Immature natural killer cell (primary cell): Measurements from ENCODE around the gene BCDIN3D. TPM values are rescaled to one million over a fixed set of nuclear protein-coding genes. Genes with fewer than 3 reads are reported as not detected.

Source experiments
- DNase-seq, 3 donors: peaks; one replicate each; pipeline ENCODE4 v3.0.0; 2022; ENCODE audit warnings: mixed read lengths in 1 of 3
- H3K27ac Mint-ChIP-seq, 6 donors: one replicate each; pipeline ENCODE4 v1.8.0; 2020; ENCODE audit warnings: mixed read lengths in 6 of 6, mild to moderate bottlenecking in 5 of 6, inconsistent platforms in 4 of 6, moderate library complexity in 3 of 6
- H3K27me3 Mint-ChIP-seq, 3 donors: one replicate each; pipeline ENCODE4 v1.8.0; 2020 to 2021; ENCODE audit warnings: low read depth in 3 of 3, mild to moderate bottlenecking in 3 of 3, mixed read lengths in 3 of 3, moderate library complexity in 3 of 3, inconsistent platforms in 1 of 3
- H3K36me3 Mint-ChIP-seq, 3 donors: one replicate each; pipeline ENCODE4 v1.8.0; 2020; ENCODE audit warnings: mixed read lengths in 3 of 3, inconsistent platforms in 2 of 3, mild to moderate bottlenecking in 2 of 3
- H3K4me1 Mint-ChIP-seq, 2 donors: one replicate each; pipeline ENCODE4 v1.8.0; 2020; ENCODE audit warnings: inconsistent platforms in 2 of 2, mild to moderate bottlenecking in 2 of 2, mixed read lengths in 2 of 2, moderate library complexity in 1 of 2
- H3K4me3 Mint-ChIP-seq, 5 donors: one replicate each; pipeline ENCODE4 v1.8.0; 2020; ENCODE audit warnings: mild to moderate bottlenecking in 5 of 5, mixed read lengths in 5 of 5, inconsistent platforms in 3 of 5, moderate library complexity in 3 of 5
- H3K9me3 Mint-ChIP-seq, 6 donors: one replicate each; pipeline ENCODE4 v1.8.0; 2020; ENCODE audit warnings: mild to moderate bottlenecking in 6 of 6, mixed read lengths in 6 of 6, inconsistent platforms in 4 of 6, moderate library complexity in 3 of 6
- polyA plus RNA-seq, 3 donors: library from polyadenylated mRNA; unstranded; fragments of 300-500 nt; fragmentation: Illumina TruSeq; gene quantifications; one replicate each; pipeline ENCODE4 v1.2.3, GENCODE V29; 2021

Gene BCDIN3D
- polyA plus RNA-seq, 3 donors from 2014 or later = 3.0 to 5.1 (median 4.5) TPM

GRCh38 chr12:49809381-49809905, 33.5 kb downstream of the BCDIN3D start:
- no peak for DNase-seq
- H3K27me3 Mint-ChIP-seq = peaks cover 0 to 3% (median 0%) of the 10 kb centered on the region in 3 donors
- peaks cover under 1 to 6% (median 5%) of the 10 kb centered on the region in 3 donors for H3K36me3 Mint-ChIP-seq
- H3K4me3 Mint-ChIP-seq = no peak overlapping the region
- no peak overlapping the region for H3K27ac Mint-ChIP-seq
- no peaks in the 10 kb centered on the region for H3K9me3 Mint-ChIP-seq
- peaks cover 7 to 8% of the 10 kb centered on the region in 2 donors for H3K4me1 Mint-ChIP-seq

GRCh38 chr12:49808686-49809380, 34.1 kb downstream of the BCDIN3D start:
- H3K27ac Mint-ChIP-seq = no peak overlapping the region

GRCh38 chr12:49807991-49808580, 34.8 kb downstream of the BCDIN3D start:
- no peak for DNase-seq
- Mint-ChIP-seq H3K36me3 (peaks cover 0 to 13% (median 4%) of the 10 kb centered on the region in 3 donors), H3K27ac (no peak overlapping the region), H3K4me1 (peaks cover 7% of the 10 kb centered on the region in 2 donors), H3K27me3 (peaks cover 0 to 3% (median 0%) of the 10 kb centered on the region in 3 donors), H3K4me3 (no peak overlapping the region), H3K9me3 (no peaks in the 10 kb centered on the region)

More at GRCh38 chr12:49808686-49809380, 34.1 kb downstream of the BCDIN3D start:
- no peak overlapping the region for H3K4me3 Mint-ChIP-seq
- no peak for DNase-seq
- H3K27me3 Mint-ChIP-seq = peaks cover 0 to 3% (median 0%) of the 10 kb centered on the region in 3 donors
- peaks cover 0 to 11% (median 4%) of the 10 kb centered on the region in 3 donors for H3K36me3 Mint-ChIP-seq
- H3K4me1 Mint-ChIP-seq = peaks cover 7 to 8% of the 10 kb centered on the region in 2 donors
- no peaks in the 10 kb centered on the region for H3K9me3 Mint-ChIP-seq

- no peak for DNase-seq
Observed at GRCh38 chr12:49806877-49807276, 36.0 kb downstream of the BCDIN3D start.

GRCh38 chr12:49806321-49806813, 36.5 kb downstream of the BCDIN3D start:
- Mint-ChIP-seq H3K4me1 (no peaks in the 10 kb centered on the region), H3K9me3 (no peaks in the 10 kb centered on the region), H3K36me3 (peaks cover 0 to 15% (median 4%) of the 10 kb centered on the region in 3 donors), H3K4me3 (no peak overlapping the region), H3K27ac (no peak overlapping the region), H3K27me3 (peaks cover 0 to 3% (median 0%) of the 10 kb centered on the region in 3 donors)
- DNase-seq = no peak

More at GRCh38 chr12:49806877-49807276, 36.0 kb downstream of the BCDIN3D start:
- Mint-ChIP-seq H3K4me3 (no peak overlapping the region), H3K9me3 (no peaks in the 10 kb centered on the region), H3K27me3 (peaks cover 0 to 3% (median 0%) of the 10 kb centered on the region in 3 donors), H3K27ac (no peak overlapping the region), H3K36me3 (peaks cover 0 to 15% (median 4%) of the 10 kb centered on the region in 3 donors), H3K4me1 (peaks cover 2 to 4% of the 10 kb centered on the region in 2 donors)

- DNase-seq = no peak
- H3K4me1 Mint-ChIP-seq = no peaks in the 10 kb centered on the region
- no peak overlapping the region for H3K4me3 Mint-ChIP-seq
- H3K27me3 Mint-ChIP-seq = peaks cover 0 to 3% (median 0%) of the 10 kb centered on the region in 3 donors
- peaks cover 0 to 16% (median 6%) of the 10 kb centered on the region in 3 donors for H3K36me3 Mint-ChIP-seq
- no peak overlapping the region for H3K27ac Mint-ChIP-seq
- no peaks in the 10 kb centered on the region for H3K9me3 Mint-ChIP-seq
Observed at GRCh38 chr12:49805409-49805808, 37.5 kb downstream of the BCDIN3D start.

GRCh38 chr12:49804821-49805220, 38.1 kb downstream of the BCDIN3D start:
- peaks cover 4 to 22% (median 9%) of the 10 kb centered on the region in 3 donors for H3K36me3 Mint-ChIP-seq
- H3K9me3 Mint-ChIP-seq = no peaks in the 10 kb centered on the region
- no peak overlapping the region for H3K4me3 Mint-ChIP-seq
- no peak for DNase-seq
- H3K27ac Mint-ChIP-seq = no peak overlapping the region
- peaks cover 0 to 3% (median 0%) of the 10 kb centered on the region in 3 donors for H3K27me3 Mint-ChIP-seq
- H3K4me1 Mint-ChIP-seq = no peaks in the 10 kb centered on the region

- H3K4me3 Mint-ChIP-seq = no peak overlapping the region
- H3K4me1 Mint-ChIP-seq = no peaks in the 10 kb centered on the region
- peaks cover 8 to 22% (median 9%) of the 10 kb centered on the region in 3 donors for H3K36me3 Mint-ChIP-seq
- no peaks in the 10 kb centered on the region for H3K9me3 Mint-ChIP-seq
- H3K27me3 Mint-ChIP-seq = peaks cover 0 to 3% (median 0%) of the 10 kb centered on the region in 3 donors
- H3K27ac Mint-ChIP-seq = no peak overlapping the region
- no peak for DNase-seq
Observed at GRCh38 chr12:49803693-49804450, 39.0 kb downstream of the BCDIN3D start.

- Mint-ChIP-seq H3K9me3 (no peaks in the 10 kb centered on the region), H3K27me3 (no peaks in the 10 kb centered on the region), H3K36me3 (peaks cover 8 to 22% (median 9%) of the 10 kb centered on the region in 3 donors), H3K4me3 (no peak overlapping the region), H3K27ac (no peak overlapping the region), H3K4me1 (no peaks in the 10 kb centered on the region)
- DNase-seq = no peak
Observed at GRCh38 chr12:49801141-49802063, 41.5 kb downstream of the BCDIN3D start.

- no peak overlapping the region for H3K4me3 Mint-ChIP-seq
- peaks cover 8 to 22% (median 9%) of the 10 kb centered on the region in 3 donors for H3K36me3 Mint-ChIP-seq
- H3K27me3 Mint-ChIP-seq = no peaks in the 10 kb centered on the region
- H3K4me1 Mint-ChIP-seq = no peaks in the 10 kb centered on the region
- H3K27ac Mint-ChIP-seq = no peak overlapping the region
- no peaks in the 10 kb centered on the region for H3K9me3 Mint-ChIP-seq
- DNase-seq = no peak
Observed at GRCh38 chr12:49800421-49801140, 42.3 kb downstream of the BCDIN3D start.

- H3K36me3 Mint-ChIP-seq = peaks cover 5 to 12% (median 8%) of the 10 kb centered on the region in 3 donors
- no peak for DNase-seq
- H3K27ac Mint-ChIP-seq = no peak overlapping the region
- no peaks in the 10 kb centered on the region for H3K27me3 Mint-ChIP-seq
- no peak overlapping the region for H3K4me3 Mint-ChIP-seq
- no peaks in the 10 kb centered on the region for H3K9me3 Mint-ChIP-seq
- H3K4me1 Mint-ChIP-seq = no peaks in the 10 kb centered on the region
Observed at GRCh38 chr12:49798934-49799333, 44.0 kb downstream of the BCDIN3D start.

GRCh38 chr12:49798248-49798647, 44.7 kb downstream of the BCDIN3D start:
- no peaks in the 10 kb centered on the region for H3K9me3 Mint-ChIP-seq
- no peak overlapping the region for H3K4me3 Mint-ChIP-seq
- no peaks in the 10 kb centered on the region for H3K4me1 Mint-ChIP-seq
- H3K27me3 Mint-ChIP-seq = no peaks in the 10 kb centered on the region
- no peak overlapping the region for H3K27ac Mint-ChIP-seq
- peaks cover 5 to 10% (median 8%) of the 10 kb centered on the region in 3 donors for H3K36me3 Mint-ChIP-seq
- DNase-seq = no peak
